Adipose tissue (tissue), 3 donors: ENCODE measurements around the gene FRMPD4. TPM values are rescaled to one million over a fixed set of nuclear protein-coding genes. Genes with fewer than 3 reads are reported as not detected.

ENCODE experiments used
- H3K27ac ChIP-seq: one replicate; pipeline ENCODE4 v1.5.1; 2013; ENCODE audit warnings: low read depth, low read length
- WGBS, 3 donors: extraction: QIAGEN DNeasy Blood & Tissue Kit; methylation state at CpG; one replicate each; pipeline ENCODE4 v1.1.7; 2013; 5-methylcytosine and 5-hydroxymethylcytosine counted together
- polyA plus RNA-seq, 3 donors: library from polyadenylated mRNA; stranded (reverse); fragments of 200-250 nt; gene quantifications; one replicate each; pipeline ENCODE4 v1.2.3, GENCODE V29; 2013
- donor health status: healthy with polysubstance abuse.
- donor health status: Bipolar disorder and iron deficiency.
- donor health status: healthy.

The FRMPD4 gene
- polyA plus RNA-seq, 3 donors = 0.01 to 0.03 TPM; not detected in 1

GRCh38 chrX:12263211-12263610, 124.9 kb downstream of the FRMPD4 start:
- no peak overlapping the region for H3K27ac ChIP-seq
- 64 to 84% (median 67%) methylated on average over 1 of the region's 1 CpG for whole genome bisulfite sequencing, 3 donors

- 51 to 58% (median 54%) methylated on average over 2 of the region's 2 CpGs for WGBS, 3 donors
- H3K27ac ChIP-seq = no peak overlapping the region
Observed at GRCh38 chrX:12269484-12269883, 131.2 kb downstream of the FRMPD4 start.

- WGBS, 3 donors = 75 to 82% (median 77%) methylated on average over 1 of the region's 1 CpG
- H3K27ac ChIP-seq = no peak overlapping the region
Observed at GRCh38 chrX:12278151-12278550, 139.9 kb downstream of the FRMPD4 start.

- 68 to 83% (median 83%) methylated on average over 2 of the region's 2 CpGs for WGBS, 3 donors
- no peak overlapping the region for H3K27ac ChIP-seq
Observed at GRCh38 chrX:12282991-12283390, 144.7 kb downstream of the FRMPD4 start.

- 70 to 84% (median 74%) methylated on average over 7 of the region's 7 CpGs for WGBS, 3 donors
- H3K27ac ChIP-seq = no peak overlapping the region
Observed at GRCh38 chrX:12292996-12293765, 154.9 kb downstream of the FRMPD4 start.

- H3K27ac ChIP-seq = no peak overlapping the region
- 72 to 89% (median 84%) methylated on average over 4 of the region's 4 CpGs for WGBS, 3 donors
Observed at GRCh38 chrX:12297353-12297752, 159.1 kb downstream of the FRMPD4 start.

GRCh38 chrX:12301288-12301687, 163.0 kb downstream of the FRMPD4 start:
- 90 to 93% (median 90%) methylated on average over 3 of the region's 3 CpGs for whole genome bisulfite sequencing, 3 donors
- no peak overlapping the region for H3K27ac ChIP-seq

- 37 to 43% (median 38%) methylated on average over 2 of the region's 2 CpGs for WGBS, 3 donors
Observed at GRCh38 chrX:12304261-12304660, 166.0 kb downstream of the FRMPD4 start.

GRCh38 chrX:12307961-12308360, 169.7 kb downstream of the FRMPD4 start:
- H3K27ac ChIP-seq = no peak overlapping the region
- 60 to 75% (median 64%) methylated on average over 2 of the region's 2 CpGs for WGBS, 3 donors

More at GRCh38 chrX:12304261-12304660, 166.0 kb downstream of the FRMPD4 start:
- H3K27ac ChIP-seq = no peak overlapping the region

GRCh38 chrX:12308420-12308819, 170.1 kb downstream of the FRMPD4 start:
- WGBS, 3 donors = 44 to 87% (median 57%) methylated on average over 4 of the region's 4 CpGs
- H3K27ac ChIP-seq = no peak overlapping the region

- H3K27ac ChIP-seq = no peak overlapping the region
- WGBS, 3 donors = 44 to 83% (median 61%) methylated on average over 5 of the region's 5 CpGs
Observed at GRCh38 chrX:12309040-12309743, 170.9 kb downstream of the FRMPD4 start.

GRCh38 chrX:12309744-12310076, 171.4 kb downstream of the FRMPD4 start:
- 44 to 59% (median 51%) methylated on average over 6 of the region's 6 CpGs for WGBS, 3 donors
- H3K27ac ChIP-seq = no peak overlapping the region

GRCh38 chrX:12314651-12315050, 176.4 kb downstream of the FRMPD4 start:
- no peak overlapping the region for H3K27ac ChIP-seq

GRCh38 chrX:12315526-12315925, 177.3 kb downstream of the FRMPD4 start:
- 30 to 64% (median 51%) methylated on average over 2 of the region's 2 CpGs for WGBS, 3 donors
- no peak overlapping the region for H3K27ac ChIP-seq

- WGBS, 3 donors = 48 to 63% (median 54%) methylated on average over 5 of the region's 5 CpGs
- no peak overlapping the region for H3K27ac ChIP-seq
Observed at GRCh38 chrX:12319003-12319519, 180.8 kb downstream of the FRMPD4 start.

- no peak overlapping the region for H3K27ac ChIP-seq
- 40 to 62% (median 46%) methylated on average over 2 of the region's 2 CpGs for WGBS, 3 donors
Observed at GRCh38 chrX:12319992-12320391, 181.7 kb downstream of the FRMPD4 start.

- H3K27ac ChIP-seq = no peak overlapping the region
Observed at GRCh38 chrX:12322031-12322430, 183.8 kb downstream of the FRMPD4 start.

- WGBS, 3 donors = 54 to 69% (median 63%) methylated on average over 2 of the region's 2 CpGs
- H3K27ac ChIP-seq = no peak overlapping the region
Observed at GRCh38 chrX:12325171-12325570, 186.9 kb downstream of the FRMPD4 start.

GRCh38 chrX:12327836-12328235, 189.6 kb downstream of the FRMPD4 start:
- no peak overlapping the region for H3K27ac ChIP-seq

- no peak overlapping the region for H3K27ac ChIP-seq
- 64 to 82% (median 66%) methylated on average over 3 of the region's 3 CpGs for WGBS, 3 donors
Observed at GRCh38 chrX:12329476-12329875, 191.2 kb downstream of the FRMPD4 start.
